Right lobe of liver (tissue), 4 donors: ENCODE results near the gene NNMT.

Experiments used
- POLR2A ChIP-seq: fragments of 450-650 bp; IDR thresholded peaks from one replicate; pipeline ENCODE4 v1.6.1; 2017; ENCODE audit warnings: antibody characterized with exemption, mild to moderate bottlenecking
- TF ChIP-seq, protein P1 (sequence below), 4 donors: fragments of 200-600 bp in 3 of 4; fragments of 450-650 bp in 1 of 4; IDR thresholded peaks; one replicate each; pipeline versions ENCODE4 v1.5.1 to v1.8.0; 2016 to 2022; ENCODE audit warnings: antibody characterized with exemption in 4 of 4, mild to moderate bottlenecking in 2 of 4
- donor health status: DM: no; HTN: no; CAD: no.
- donor health status: DM: no; HTN: no; CAD: no.
- donor health status: DM: no; HTN: yes; CAD: no.

DNA sequence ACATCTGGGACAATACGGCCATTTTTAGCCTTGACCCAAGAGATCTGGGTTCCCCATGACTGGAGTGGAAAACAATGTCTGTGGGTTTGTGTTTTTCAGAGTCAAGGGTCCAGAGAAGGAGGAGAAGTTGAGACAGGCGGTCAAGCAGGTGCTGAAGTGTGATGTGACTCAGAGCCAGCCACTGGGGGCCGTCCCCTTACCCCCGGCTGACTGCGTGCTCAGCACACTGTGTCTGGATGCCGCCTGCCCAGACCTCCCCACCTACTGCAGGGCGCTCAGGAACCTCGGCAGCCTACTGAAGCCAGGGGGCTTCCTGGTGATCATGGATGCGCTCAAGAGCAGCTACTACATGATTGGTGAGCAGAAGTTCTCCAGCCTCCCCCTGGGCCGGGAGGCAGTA lies 15.7 kb downstream of the NNMT start:
- TF ChIP-seq, protein P1, sequence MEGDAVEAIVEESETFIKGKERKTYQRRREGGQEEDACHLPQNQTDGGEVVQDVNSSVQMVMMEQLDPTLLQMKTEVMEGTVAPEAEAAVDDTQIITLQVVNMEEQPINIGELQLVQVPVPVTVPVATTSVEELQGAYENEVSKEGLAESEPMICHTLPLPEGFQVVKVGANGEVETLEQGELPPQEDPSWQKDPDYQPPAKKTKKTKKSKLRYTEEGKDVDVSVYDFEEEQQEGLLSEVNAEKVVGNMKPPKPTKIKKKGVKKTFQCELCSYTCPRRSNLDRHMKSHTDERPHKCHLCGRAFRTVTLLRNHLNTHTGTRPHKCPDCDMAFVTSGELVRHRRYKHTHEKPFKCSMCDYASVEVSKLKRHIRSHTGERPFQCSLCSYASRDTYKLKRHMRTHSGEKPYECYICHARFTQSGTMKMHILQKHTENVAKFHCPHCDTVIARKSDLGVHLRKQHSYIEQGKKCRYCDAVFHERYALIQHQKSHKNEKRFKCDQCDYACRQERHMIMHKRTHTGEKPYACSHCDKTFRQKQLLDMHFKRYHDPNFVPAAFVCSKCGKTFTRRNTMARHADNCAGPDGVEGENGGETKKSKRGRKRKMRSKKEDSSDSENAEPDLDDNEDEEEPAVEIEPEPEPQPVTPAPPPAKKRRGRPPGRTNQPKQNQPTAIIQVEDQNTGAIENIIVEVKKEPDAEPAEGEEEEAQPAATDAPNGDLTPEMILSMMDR (IDR thresholded peaks at IDR 0.05): no peak
- no peak for TF ChIP-seq POLR2A
